Stimulated activated CD4-positive, alpha-beta T cell treated with anti-CD3 and anti-CD28 coated beads, Interleukin-15, amount 100 ng/mL, for 48 hours (primary cell): ENCODE data around the gene FCRL6.

Experiments
- DNase-seq, 2 donors: peaks; one replicate each; pipeline ENCODE4 v3.0.0-alpha.2; 2020; ENCODE audit warnings: low read depth in 2 of 2

FCRL6 gene

GRCh38 chr1:159862031-159862430 is 59.9 kb downstream of the FCRL6 start:
- no peak for DNase-seq

- DNase-seq, result no peak
Measured at GRCh38 chr1:159862557-159862956, 60.4 kb downstream of the FCRL6 start, which contains the start of gene VSIG8. VSIG8 (minus strand) TSS chr1:159862657; CDS start chr1:159862521, 136 bp downstream.

- no peak for DNase-seq
Measured at GRCh38 chr1:159864262-159864661, 62.1 kb downstream of the FCRL6 start.
